HCT116 (cell line): ENCODE measurements around the gene CDH4. TPM values are rescaled to one million over a fixed set of nuclear protein-coding genes. Genes with fewer than 3 reads are reported as not detected.

Experiments
- ATAC-seq: fragments of 200-7000 bp; cut with Tn5 transposase; 2 replicates; pipeline ENCODE4 v1.9.1; 2020; ENCODE audit warnings: mild to moderate bottlenecking, moderate library complexity
- BruUV-seq: library from RNA; stranded (reverse); fragments of 400-500 nt; replicated peaks from 2 replicates; lab custom pipeline; 2021; lab: Mats Ljungman, UMichigan
- CTCF ChIA-PET: fragments of 300-600 bp; sonication (Branson Sonifier 250); formaldehyde crosslinking; loops from one replicate; lab custom pipeline; 2021; ENCODE audit warnings: antibody characterized with exemption; lab: Charles Lee
- POLR2A ChIA-PET: fragments of 300-600, 350-600 bp; sonication (Branson Sonifier 250); formaldehyde crosslinking; loops from one replicate; lab custom pipeline; 2021; ENCODE audit warnings: antibody characterized with exemption; lab: Charles Lee
- RAD21 ChIA-PET, 2 experiments: fragments of 300-600 bp; sonication (Branson Sonifier 250); formaldehyde crosslinking; loops; one replicate each; lab custom pipeline; 2023; ENCODE audit warnings: low total read pairs in 2 of 2; ENCODE audit not compliant: uncharacterized antibody in 2 of 2, unreplicated experiment in 2 of 2, low non-redundant PET in 1 of 2; lab: Charles Lee
- DNase-seq: peaks from one replicate; pipeline ENCODE4 v3.0.0-alpha.2; 2010; ENCODE audit warnings: low read depth, low spot score
- H2AFZ ChIP-seq: fragments of 200-600 bp; shearing (Covaris generic), sonication (generic); 2 replicates; pipeline ENCODE4 v1.6.1; 2017; ENCODE audit warnings: low read depth, mixed run types, mixed read lengths, antibody characterized with exemption, low read length; ENCODE audit not compliant: poor library complexity, severe bottlenecking
- H3K27ac ChIP-seq: 2 replicates; pipeline ENCODE4 v1.5.1; 2012; ENCODE audit warnings: low read depth, low read length
- H3K27me3 ChIP-seq: fragments of 200-600 bp; sonication (generic); 2 replicates; pipeline ENCODE4 v1.6.1; 2016; ENCODE audit warnings: mixed run types, low read length, mixed read lengths; ENCODE audit not compliant: insufficient read depth
- H3K36me3 ChIP-seq, 2 experiments: fragments of 200-500 bp in 1 of 2; fragments of 200-600 bp in 1 of 2; sonication (Bioruptor generic) in 1 of 2; sonication (generic) in 1 of 2; 2 replicates each; pipeline versions ENCODE4 v1.5.1 to v1.6.1; 2014 to 2016; ENCODE audit warnings: low read length in 2 of 2, inconsistent platforms in 1 of 2, mixed read lengths in 1 of 2, mixed run types in 1 of 2; ENCODE audit not compliant: insufficient read depth in 2 of 2, control insufficient read depth in 1 of 2
- H3K4me1 ChIP-seq, 2 experiments: fragments of 200-600 bp in 1 of 2; sonication (generic) in 1 of 2; 2 replicates each; pipeline versions ENCODE4 v1.5.1 to v1.6.1; 2012 to 2017; ENCODE audit warnings: low read length in 2 of 2, inconsistent platforms in 1 of 2, mild to moderate bottlenecking in 1 of 2, mixed read lengths in 1 of 2, mixed run types in 1 of 2, moderate library complexity in 1 of 2; ENCODE audit not compliant: insufficient read depth in 2 of 2, control insufficient read depth in 1 of 2
- H3K4me2 ChIP-seq: fragments of 200-600 bp; sonication (generic); 2 replicates; pipeline ENCODE4 v1.6.1; 2017; ENCODE audit warnings: mixed run types, low read length, mixed read lengths
- H3K4me3 ChIP-seq, 2 experiments: fragments of 200-600 bp in 1 of 2; sonication (generic) in 1 of 2; replicated peaks in 1 of 2; 2 replicates each; pipeline ENCODE4 v1.5.1; 2011 to 2016; ENCODE audit warnings: low read length in 2 of 2, control low read depth in 1 of 2, low read depth in 1 of 2, mild to moderate bottlenecking in 1 of 2, mixed read lengths in 1 of 2, mixed run types in 1 of 2
- H3K79me2 ChIP-seq: fragments of 200-600 bp; sonication (generic); 2 replicates; pipeline ENCODE4 v1.6.1; 2017; ENCODE audit warnings: mild to moderate bottlenecking, mixed run types, low read length, moderate library complexity, mixed read lengths; ENCODE audit not compliant: insufficient read depth
- H3K9ac ChIP-seq: fragments of 200-600 bp; sonication (generic); 2 replicates; pipeline ENCODE4 v1.6.1; 2016; ENCODE audit warnings: low read length, mixed read lengths
- H3K9me2 ChIP-seq: fragments of 200-600 bp; sonication (generic), shearing (Covaris generic); 2 replicates; pipeline ENCODE4 v1.6.1; 2017; ENCODE audit warnings: mixed run types, mild to moderate bottlenecking, moderate library complexity; ENCODE audit not compliant: insufficient read depth
- H3K9me3 ChIP-seq, 2 experiments: fragments of 200-500 bp in 1 of 2; fragments of 200-600 bp in 1 of 2; sonication (Bioruptor generic) in 1 of 2; sonication (generic) in 1 of 2; 2 replicates each; pipeline ENCODE4 v1.6.1; 2014 to 2017; ENCODE audit warnings: low read length in 2 of 2, mixed read lengths in 2 of 2, inconsistent platforms in 1 of 2, low read depth in 1 of 2, mild to moderate bottlenecking in 1 of 2, mixed run types in 1 of 2, moderate library complexity in 1 of 2; ENCODE audit not compliant: control insufficient read depth in 1 of 2, insufficient read depth in 1 of 2
- H4K20me1 ChIP-seq: fragments of 200-600 bp; sonication (generic), shearing (Covaris generic); 2 replicates; pipeline ENCODE4 v1.6.1; 2017; ENCODE audit warnings: mixed run types, mild to moderate bottlenecking, moderate library complexity; ENCODE audit not compliant: insufficient read depth
- CBX3 ChIP-seq: IDR thresholded peaks from 2 replicates; pipeline ENCODE4 v1.6.1; 2012; ENCODE audit warnings: low read depth
- CEBPB ChIP-seq: IDR thresholded peaks from 2 replicates; pipeline ENCODE4 v1.6.1; 2012; ENCODE audit warnings: low read depth
- EGR1 ChIP-seq: IDR thresholded peaks from 2 replicates; pipeline ENCODE4 v1.6.1; 2012; ENCODE audit warnings: low read depth
- ELF1 ChIP-seq: IDR thresholded peaks from 2 replicates; pipeline ENCODE4 v1.6.1; 2012; ENCODE audit warnings: low read depth, borderline replicate concordance
- EZH2 ChIP-seq: fragments of 200-600 bp; sonication (generic); IDR thresholded peaks from 2 replicates; pipeline ENCODE4 v1.6.1; 2017; ENCODE audit warnings: antibody characterized with exemption, mixed run types
- EZH2phosphoT487 ChIP-seq: fragments of 200-600 bp; IDR thresholded peaks from 2 replicates; pipeline ENCODE4 v1.6.1; 2018; ENCODE audit warnings: antibody characterized with exemption, borderline replicate concordance
- FOSL1 ChIP-seq: IDR thresholded peaks from 2 replicates; pipeline ENCODE4 v1.6.1; 2012; ENCODE audit warnings: low read depth
- JUND ChIP-seq: IDR thresholded peaks from 2 replicates; pipeline ENCODE4 v1.6.1; 2012
- POLR2A ChIP-seq: IDR thresholded peaks from 2 replicates; pipeline ENCODE4 v1.7.0; 2011; ENCODE audit warnings: borderline replicate concordance; ENCODE audit not compliant: insufficient read depth, insufficient read length; ENCODE audit errors: extremely low read depth
- POLR2AphosphoS5 ChIP-seq: IDR thresholded peaks from 2 replicates; pipeline ENCODE4 v1.6.1; 2011; ENCODE audit warnings: mild to moderate bottlenecking, low read depth, low read length, moderate library complexity
- SIN3A ChIP-seq: IDR thresholded peaks from 2 replicates; pipeline ENCODE4 v1.6.1; 2012; ENCODE audit warnings: low read depth
- SRF ChIP-seq: IDR thresholded peaks from 2 replicates; pipeline ENCODE4 v1.6.1; 2012; ENCODE audit warnings: low read depth
- TCF7L2 ChIP-seq: IDR thresholded peaks from 2 replicates; pipeline ENCODE4 v1.7.0; 2011; ENCODE audit warnings: borderline replicate concordance, inconsistent platforms; ENCODE audit not compliant: insufficient read depth, insufficient read length; ENCODE audit errors: extremely low read depth
- ZFX ChIP-seq: fragments of 450-650 bp; IDR thresholded peaks from 2 replicates; pipeline ENCODE4 v1.6.1; 2017
- intact Hi-C: fragments of 100-400 bp; cut with micrococcal nuclease; formaldehyde crosslinking; loops from 2 replicates; pipeline ENCODE4 v1.10.0; 2022
- total RNA-seq: library from RNA; stranded (reverse); gene quantifications from one replicate; pipeline ENCODE4 v1.2.1, GENCODE V29; 2021; ENCODE audit not compliant: unreplicated experiment
- TF ChIP-seq, protein P1 (sequence below): IDR thresholded peaks from 2 replicates; pipeline ENCODE4 v1.6.1; 2012
- TF ChIP-seq, protein P2 (sequence below): IDR thresholded peaks from 2 replicates; pipeline ENCODE4 v1.6.1; 2012; ENCODE audit warnings: low read depth

CDH4 gene
- total RNA-seq, 1 experiment from 2014 or later, result not detected

DNA sequence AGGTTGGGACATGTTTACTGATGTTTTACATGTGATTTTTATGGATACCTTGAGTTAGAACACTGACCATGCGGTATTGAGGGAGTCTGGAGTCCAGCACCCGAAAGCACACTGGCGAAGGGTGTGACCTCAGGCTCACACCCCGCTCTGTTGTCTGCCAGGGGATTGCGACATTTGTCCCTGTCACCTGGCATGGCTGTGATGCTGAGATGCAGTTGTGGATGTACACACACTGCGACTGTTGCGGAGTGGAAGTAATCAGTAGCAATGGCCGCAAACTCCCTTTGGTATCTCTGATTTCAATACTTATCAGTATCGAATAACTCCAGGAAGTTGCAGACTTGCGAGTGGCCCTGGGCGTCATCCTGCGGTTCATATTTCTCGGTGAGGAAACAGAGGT, 43.2 kb downstream of the CDH4 start:
- CTCF ChIA-PET, result no interaction called here
- H3K4me1 ChIP-seq, result no peaks in the 10 kb centered on the region
- H3K27me3 ChIP-seq, result no peaks in the 10 kb centered on the region
- intact Hi-C loops, result no loop called here
- H3K9me3 ChIP-seq, result peaks cover 5 to 26% of the 10 kb centered on the region in 2 experiments; a peak in 2 of 4 replicates
- no peak for TF ChIP-seq ZFX
- no peak for TF ChIP-seq TCF7L2
- TF ChIP-seq EGR1, result no peak
- TF ChIP-seq, protein P1, sequence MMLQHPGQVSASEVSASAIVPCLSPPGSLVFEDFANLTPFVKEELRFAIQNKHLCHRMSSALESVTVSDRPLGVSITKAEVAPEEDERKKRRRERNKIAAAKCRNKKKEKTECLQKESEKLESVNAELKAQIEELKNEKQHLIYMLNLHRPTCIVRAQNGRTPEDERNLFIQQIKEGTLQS, result no peak
- no peak for TF ChIP-seq POLR2A
- no peak for TF ChIP-seq CEBPB
- TF ChIP-seq, protein P2, sequence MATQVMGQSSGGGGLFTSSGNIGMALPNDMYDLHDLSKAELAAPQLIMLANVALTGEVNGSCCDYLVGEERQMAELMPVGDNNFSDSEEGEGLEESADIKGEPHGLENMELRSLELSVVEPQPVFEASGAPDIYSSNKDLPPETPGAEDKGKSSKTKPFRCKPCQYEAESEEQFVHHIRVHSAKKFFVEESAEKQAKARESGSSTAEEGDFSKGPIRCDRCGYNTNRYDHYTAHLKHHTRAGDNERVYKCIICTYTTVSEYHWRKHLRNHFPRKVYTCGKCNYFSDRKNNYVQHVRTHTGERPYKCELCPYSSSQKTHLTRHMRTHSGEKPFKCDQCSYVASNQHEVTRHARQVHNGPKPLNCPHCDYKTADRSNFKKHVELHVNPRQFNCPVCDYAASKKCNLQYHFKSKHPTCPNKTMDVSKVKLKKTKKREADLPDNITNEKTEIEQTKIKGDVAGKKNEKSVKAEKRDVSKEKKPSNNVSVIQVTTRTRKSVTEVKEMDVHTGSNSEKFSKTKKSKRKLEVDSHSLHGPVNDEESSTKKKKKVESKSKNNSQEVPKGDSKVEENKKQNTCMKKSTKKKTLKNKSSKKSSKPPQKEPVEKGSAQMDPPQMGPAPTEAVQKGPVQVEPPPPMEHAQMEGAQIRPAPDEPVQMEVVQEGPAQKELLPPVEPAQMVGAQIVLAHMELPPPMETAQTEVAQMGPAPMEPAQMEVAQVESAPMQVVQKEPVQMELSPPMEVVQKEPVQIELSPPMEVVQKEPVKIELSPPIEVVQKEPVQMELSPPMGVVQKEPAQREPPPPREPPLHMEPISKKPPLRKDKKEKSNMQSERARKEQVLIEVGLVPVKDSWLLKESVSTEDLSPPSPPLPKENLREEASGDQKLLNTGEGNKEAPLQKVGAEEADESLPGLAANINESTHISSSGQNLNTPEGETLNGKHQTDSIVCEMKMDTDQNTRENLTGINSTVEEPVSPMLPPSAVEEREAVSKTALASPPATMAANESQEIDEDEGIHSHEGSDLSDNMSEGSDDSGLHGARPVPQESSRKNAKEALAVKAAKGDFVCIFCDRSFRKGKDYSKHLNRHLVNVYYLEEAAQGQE, result no peak
- no peak for TF ChIP-seq SRF
- no peak for TF ChIP-seq POLR2AphosphoS5
- TF ChIP-seq FOSL1, result no peak
- TF ChIP-seq EZH2, result no peak
- no peak for TF ChIP-seq JUND
- no peak for TF ChIP-seq SIN3A
- no peak for TF ChIP-seq EZH2phosphoT487
- no peak for TF ChIP-seq ELF1
- TF ChIP-seq CBX3, result no peak
- no TSS peak for BruUV-seq
- POLR2A ChIA-PET, result no interaction called here
- H4K20me1 ChIP-seq, result no peaks in the 10 kb centered on the region
- no peak overlapping the region for H2AFZ ChIP-seq
- ATAC-seq (no peak), DNase-seq (no peak)
- no peaks in the 10 kb centered on the region for H3K79me2 ChIP-seq
- no peak overlapping the region for H3K9ac ChIP-seq
- H3K4me3 ChIP-seq, result no peak overlapping the region
- H3K4me2 ChIP-seq, result no peak overlapping the region
- H3K9me2 ChIP-seq, result no peaks in the 10 kb centered on the region
- no peaks in the 10 kb centered on the region for H3K36me3 ChIP-seq
- RAD21 ChIA-PET, result no interaction called here
- no peak overlapping the region for H3K27ac ChIP-seq
